GM12873 (cell line): ENCODE results near the gene KRT35.

Source experiments
- CTCF ChIP-seq: IDR thresholded peaks from 2 replicates; pipeline ENCODE4 v1.5.1; 2012; ENCODE audit warnings: low read depth, mild to moderate bottlenecking, moderate library complexity, low read length, control low read depth; ENCODE audit not compliant: insufficient read depth; ENCODE audit errors: missing control alignments

Gene KRT35

GRCh38 chr17:41491476-41491875, 10.5 kb upstream of the KRT35 start:
- no peak for TF ChIP-seq CTCF

- no peak for TF ChIP-seq CTCF
Observed at GRCh38 chr17:41490000-41490990, 9.3 kb upstream of the KRT35 start.

- TF ChIP-seq CTCF, result no peak
Observed at GRCh38 chr17:41489531-41489930, 8.6 kb upstream of the KRT35 start, which contains the start of gene KRT36. KRT36 (minus strand) TSS chr17:41489910; CDS start chr17:41489864, 46 bp downstream.

GRCh38 chr17:41486809-41487530, 6.0 kb upstream of the KRT35 start:
- peak; percentile 82 for TF ChIP-seq CTCF

GRCh38 chr17:41486316-41486715, 5.4 kb upstream of the KRT35 start:
- no peak for TF ChIP-seq CTCF

GRCh38 chr17:41484920-41485904, 4.3 kb upstream of the KRT35 start:
- TF ChIP-seq CTCF, result no peak
